ENCODE results near the gene CCDC88C. TPM values are rescaled to one million over a fixed set of nuclear protein-coding genes. Genes with fewer than 3 reads are reported as not detected.

The CCDC88C gene
- total RNA-seq, 4 donors from 2014 or later, result 1.1 to 2.7 (median 2.1) TPM

GRCh38 chr14:91310606-91311283, 106.9 kb downstream of the CCDC88C start:
- TF ChIP-seq CTCF (IDR thresholded peaks at IDR 0.05 in 4 of 5, conservative IDR thresholded peaks at IDR 0.05 in 1 of 5) (no peak), POLR2A (IDR thresholded peaks at IDR 0.05) (no peak)
- H3K27ac ChIP-seq, result no peak overlapping the region
- DNase-seq, result no peak
- in situ Hi-C loops (cut with MboI; ENCODE audit: low sequenced_read_pairs in 4 of 4), result no loop called here
- no peak overlapping the region for H3K4me3 ChIP-seq
- H3K27me3 ChIP-seq, result no peaks in the 10 kb centered on the region
- no peak for ATAC-seq
- H3K36me3 ChIP-seq, result no peaks in the 10 kb centered on the region
- H3K4me1 ChIP-seq, result no peaks in the 10 kb centered on the region
- H3K9me3 ChIP-seq, result no peaks in the 10 kb centered on the region
- intact Hi-C loops (cut with DNase I; ENCODE audit: low total_unique reads), result no loop called here

GRCh38 chr14:91309756-91310280, 107.8 kb downstream of the CCDC88C start:
- Histone ChIP-seq H3K4me1 (no peaks in the 10 kb centered on the region), H3K27ac (no peak overlapping the region), H3K9me3 (no peaks in the 10 kb centered on the region), H3K4me3 (no peak overlapping the region), H3K27me3 (no peaks in the 10 kb centered on the region), H3K36me3 (no peaks in the 10 kb centered on the region)
- DNase-seq (no peak), ATAC-seq (no peak)
- TF ChIP-seq CTCF (IDR thresholded peaks at IDR 0.05 in 4 of 5, conservative IDR thresholded peaks at IDR 0.05 in 1 of 5), result no peak
- no peak for TF ChIP-seq POLR2A (IDR thresholded peaks at IDR 0.05)
- in situ Hi-C loops (cut with MboI; ENCODE audit: low sequenced_read_pairs in 4 of 4), result no loop called here
- intact Hi-C loops (cut with DNase I; ENCODE audit: low total_unique reads), result no loop called here

- in situ Hi-C loops (cut with MboI; ENCODE audit: low sequenced_read_pairs in 4 of 4), result no loop called here
Observed at GRCh38 chr14:91308337-91308736, 109.3 kb downstream of the CCDC88C start.

GRCh38 chr14:91307652-91308051, 110.0 kb downstream of the CCDC88C start:
- intact Hi-C loops (cut with DNase I; ENCODE audit: low total_unique reads), result no loop called here
- H3K4me1 ChIP-seq, result no peaks in the 10 kb centered on the region
- DNase-seq, result no peak
- H3K4me3 ChIP-seq, result no peak overlapping the region
- H3K27me3 ChIP-seq, result no peaks in the 10 kb centered on the region
- no peak for TF ChIP-seq POLR2A (IDR thresholded peaks at IDR 0.05)
- TF ChIP-seq CTCF (IDR thresholded peaks at IDR 0.05 in 4 of 5, conservative IDR thresholded peaks at IDR 0.05 in 1 of 5), result no peak
- no peak for ATAC-seq
- H3K9me3 ChIP-seq, result no peaks in the 10 kb centered on the region
- in situ Hi-C loops (cut with MboI; ENCODE audit: low sequenced_read_pairs in 4 of 4), result no loop called here
- no peaks in the 10 kb centered on the region for H3K36me3 ChIP-seq
- no peak overlapping the region for H3K27ac ChIP-seq

More at GRCh38 chr14:91308337-91308736, 109.3 kb downstream of the CCDC88C start:
- no peaks in the 10 kb centered on the region for H3K9me3 ChIP-seq
- H3K4me3 ChIP-seq, result no peak overlapping the region
- no peaks in the 10 kb centered on the region for H3K27me3 ChIP-seq
- TF ChIP-seq POLR2A (IDR thresholded peaks at IDR 0.05) (no peak), CTCF (IDR thresholded peaks at IDR 0.05 in 4 of 5, conservative IDR thresholded peaks at IDR 0.05 in 1 of 5) (no peak)
- no peaks in the 10 kb centered on the region for H3K36me3 ChIP-seq
- no peak for DNase-seq
- no peak for ATAC-seq
- intact Hi-C loops (cut with DNase I; ENCODE audit: low total_unique reads), result no loop called here
- H3K4me1 ChIP-seq, result no peaks in the 10 kb centered on the region
- H3K27ac ChIP-seq, result no peak overlapping the region
